ENCODE results near the gene TXNDC17. TPM values are rescaled to one million over a fixed set of nuclear protein-coding genes. Genes with fewer than 3 reads are reported as not detected.
A peak's percentile ranks its signal among the peaks of the same experiment; 100 is the strongest.

The TXNDC17 gene
- total and polyA plus RNA-seq, 2 experiments from 2014 or later = 128 to 467 TPM

GRCh38 chr17:6666077-6666521 is 25.2 kb downstream of the TXNDC17 start:
- peak; percentile 96 for TF ChIP-seq CTCF (IDR thresholded peaks at IDR 0.05; ENCODE audit: low read depth, low read length)
- Histone ChIP-seq H3K27ac (no peak overlapping the region), H3K27me3 (peaks cover 21% of the 10 kb centered on the region), H3K9me3 (ENCODE audit: low read depth) (no peaks in the 10 kb centered on the region), H3K4me3 (no peak overlapping the region), H3K36me3 (no peaks in the 10 kb centered on the region), H3K4me1 (ENCODE audit: low read depth) (no peaks in the 10 kb centered on the region)
- DNase-seq (ENCODE audit: low read depth in 1 of 2, low spot score in 1 of 2) = peak; percentile 85 to 89

- DNase-seq (ENCODE audit: low read depth in 1 of 2, low spot score in 1 of 2) = no peak
- Histone ChIP-seq H3K4me1 (ENCODE audit: low read depth) (no peaks in the 10 kb centered on the region), H3K27me3 (peaks cover 17% of the 10 kb centered on the region), H3K27ac (no peak overlapping the region), H3K9me3 (ENCODE audit: low read depth) (no peaks in the 10 kb centered on the region), H3K4me3 (no peak overlapping the region), H3K36me3 (no peaks in the 10 kb centered on the region)
- no peak for TF ChIP-seq CTCF (IDR thresholded peaks at IDR 0.05; ENCODE audit: low read depth, low read length)
These were observed 25.7 kb downstream of the TXNDC17 start for GRCh38 chr17:6666557-6666956.

- DNase-seq (ENCODE audit: low read depth in 1 of 2, low spot score in 1 of 2) = no peak
- no peak for TF ChIP-seq CTCF (IDR thresholded peaks at IDR 0.05; ENCODE audit: low read depth, low read length)
- Histone ChIP-seq H3K9me3 (ENCODE audit: low read depth) (no peaks in the 10 kb centered on the region), H3K36me3 (no peaks in the 10 kb centered on the region), H3K27ac (no peak overlapping the region), H3K4me1 (ENCODE audit: low read depth) (no peaks in the 10 kb centered on the region), H3K4me3 (no peak overlapping the region), H3K27me3 (peaks cover 10% of the 10 kb centered on the region)
These were observed 26.7 kb downstream of the TXNDC17 start for GRCh38 chr17:6667516-6667915.

GRCh38 chr17:6668219-6668618 is 27.4 kb downstream of the TXNDC17 start:
- H3K36me3 ChIP-seq = no peaks in the 10 kb centered on the region
- no peaks in the 10 kb centered on the region for H3K9me3 ChIP-seq (ENCODE audit: low read depth)
- no peaks in the 10 kb centered on the region for H3K4me1 ChIP-seq (ENCODE audit: low read depth)
- no peak for TF ChIP-seq CTCF (IDR thresholded peaks at IDR 0.05; ENCODE audit: low read depth, low read length)
- DNase-seq (ENCODE audit: low read depth in 1 of 2, low spot score in 1 of 2) = no peak
- H3K4me3 ChIP-seq = no peak overlapping the region
- peaks cover 4% of the 10 kb centered on the region for H3K27me3 ChIP-seq
- no peak overlapping the region for H3K27ac ChIP-seq

- Histone ChIP-seq H3K9me3 (ENCODE audit: low read depth) (no peaks in the 10 kb centered on the region), H3K4me3 (no peak overlapping the region), H3K4me1 (ENCODE audit: low read depth) (no peaks in the 10 kb centered on the region), H3K36me3 (no peaks in the 10 kb centered on the region), H3K27ac (no peak overlapping the region), H3K27me3 (no peaks in the 10 kb centered on the region)
- no peak for TF ChIP-seq CTCF (IDR thresholded peaks at IDR 0.05; ENCODE audit: low read depth, low read length)
- no peak for DNase-seq (ENCODE audit: low read depth in 1 of 2, low spot score in 1 of 2)
These were observed 28.0 kb downstream of the TXNDC17 start for GRCh38 chr17:6668727-6669425.

Measured in cardiac muscle cell (in vitro differentiated cells and primary cell).